Lung microvascular endothelial cell (primary cell): ENCODE results near the gene LDLRAP1. TPM values are rescaled to one million over a fixed set of nuclear protein-coding genes. Genes with fewer than 3 reads are reported as not detected.
A peak's percentile ranks its signal among the peaks of the same experiment; 100 is the strongest.

Source experiments
- DNase-seq, 2 donors: peaks; one replicate each; pipeline versions ENCODE4 v3.0.0 to v3.0.0-alpha.2; 2010; ENCODE audit warnings: low read depth in 2 of 2
- total RNA-seq: library from RNA; depleted of rRNA; stranded (reverse); fragments of >200 nt; gene quantifications from 2 replicates; pipeline ENCODE4 v1.2.1, GENCODE V29; 2014

Gene LDLRAP1
- total RNA-seq, 1 donor from 2014 or later: 13.1 TPM

GRCh38 chr1:25561421-25562100, 18.2 kb downstream of the LDLRAP1 start:
- DNase-seq: peak in 1 of 2 donors; percentile 45

DNA sequence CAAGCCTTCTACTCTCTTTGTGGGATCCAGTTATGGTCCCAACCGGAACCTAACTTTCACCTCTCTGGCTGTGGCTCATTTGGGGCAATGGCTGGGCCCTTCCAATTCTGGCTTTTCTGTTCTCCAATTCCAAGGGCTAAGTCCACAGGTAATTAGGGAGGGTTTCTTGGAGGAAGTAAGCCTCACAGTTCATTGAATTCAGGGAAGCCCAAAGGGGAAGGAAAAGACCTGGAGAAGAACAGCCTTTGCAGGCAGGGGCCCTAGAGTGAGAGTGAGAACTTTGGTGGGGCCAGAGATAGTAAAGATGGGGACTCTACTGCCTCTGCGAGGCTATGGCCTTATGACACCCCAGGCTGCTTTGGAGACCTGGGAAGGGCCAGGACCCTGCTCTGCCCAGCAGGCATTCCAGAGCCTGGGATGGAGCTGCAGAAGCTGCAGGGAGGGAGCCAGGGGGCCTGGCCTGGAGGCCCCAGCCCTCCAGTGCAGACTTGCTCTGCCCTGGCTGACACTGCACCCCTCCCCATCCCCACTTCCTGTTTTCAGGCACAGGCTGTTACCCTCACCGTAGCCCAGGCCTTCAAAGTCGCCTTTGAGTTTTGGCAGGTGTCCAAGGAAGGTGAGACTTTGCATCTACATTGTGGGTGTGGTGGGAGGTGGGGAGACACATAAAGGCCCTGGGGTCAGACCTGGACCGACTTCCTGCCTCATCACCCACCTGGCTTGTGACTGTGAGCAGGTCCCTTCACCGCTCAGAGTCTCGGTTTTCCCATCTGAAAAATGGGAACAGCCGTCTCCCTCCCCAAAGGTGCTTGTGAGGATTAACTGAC, 18.9 kb downstream of the LDLRAP1 start:
- DNase-seq: no peak

GRCh38 chr1:25562928-25563283, 19.5 kb downstream of the LDLRAP1 start:
- no peak for DNase-seq

GRCh38 chr1:25563330-25564215, 20.2 kb downstream of the LDLRAP1 start:
- DNase-seq: no peak

GRCh38 chr1:25564777-25565574, 21.6 kb downstream of the LDLRAP1 start:
- no peak for DNase-seq

GRCh38 chr1:25565626-25566025, 22.2 kb downstream of the LDLRAP1 start:
- no peak for DNase-seq

- DNase-seq: no peak
Observed at GRCh38 chr1:25566176-25566729, 22.8 kb downstream of the LDLRAP1 start.

DNA sequence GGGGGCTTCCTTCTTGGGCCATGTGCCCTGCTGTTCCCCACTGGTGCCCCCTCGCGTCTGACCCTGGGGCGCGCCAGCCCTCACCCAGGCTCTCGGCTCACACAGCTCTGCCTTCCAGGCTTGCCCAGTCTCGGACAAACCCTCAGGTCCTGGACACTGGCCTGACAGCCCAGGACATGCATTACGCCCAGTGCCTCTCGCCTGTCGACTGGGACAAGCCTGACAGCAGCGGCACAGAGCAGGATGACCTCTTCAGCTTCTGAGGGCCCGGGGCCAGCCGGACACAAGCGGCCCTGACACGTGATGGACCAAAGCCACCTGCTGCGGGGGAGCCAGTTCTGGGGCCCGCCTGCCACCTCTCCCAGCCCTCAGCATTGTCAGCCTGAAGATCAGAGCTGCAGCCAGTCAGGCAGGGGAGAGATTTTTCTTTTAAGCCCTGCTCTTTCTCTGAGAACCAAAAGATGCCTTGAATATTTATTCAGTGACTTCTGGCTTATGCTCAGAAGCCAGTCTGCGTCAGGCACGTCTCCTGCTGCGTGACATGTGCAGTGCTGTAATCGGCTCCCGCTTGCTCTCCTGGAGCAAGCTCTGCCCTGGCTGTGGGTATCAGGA, 23.4 kb downstream of the LDLRAP1 start:
- no peak for DNase-seq

- DNase-seq: no peak
Observed at GRCh38 chr1:25567710-25568089, 24.3 kb downstream of the LDLRAP1 start.

DNA sequence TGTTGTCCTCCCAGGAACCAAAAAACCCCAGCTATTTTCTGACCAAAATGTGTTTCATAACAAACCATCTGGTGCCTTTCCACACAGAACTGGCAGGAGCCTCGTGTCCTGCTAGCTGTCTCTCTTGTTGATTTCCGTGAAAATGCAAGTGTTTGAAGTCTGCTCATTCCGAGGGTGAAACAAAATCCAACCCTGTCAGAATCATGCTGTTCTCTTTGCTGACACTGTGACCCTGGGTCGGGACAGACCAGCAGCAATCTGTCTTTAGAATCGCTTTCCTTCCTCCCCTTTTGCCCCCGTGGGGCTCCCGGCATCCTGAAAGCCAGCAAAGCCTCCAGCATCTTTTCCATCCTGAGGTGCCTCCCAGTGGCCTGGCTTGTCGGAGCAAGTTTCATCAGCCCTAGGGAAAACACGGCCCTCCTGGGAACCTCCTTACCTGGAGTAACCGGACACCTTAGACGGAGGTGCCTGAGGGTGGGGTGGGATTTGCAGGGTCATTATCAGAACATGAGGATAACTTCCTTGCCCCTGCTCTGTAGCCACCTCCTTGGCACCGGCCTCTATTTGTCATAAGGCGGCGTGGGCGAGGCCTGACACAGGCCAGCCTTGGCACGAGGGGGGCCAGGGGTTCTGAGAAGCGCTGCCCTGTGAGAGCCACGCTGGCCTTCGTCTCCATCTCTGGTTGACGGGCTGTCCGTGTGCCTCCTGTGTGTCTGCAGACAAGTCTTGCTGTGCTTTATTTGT, 24.9 kb downstream of the LDLRAP1 start:
- peak in 1 of 2 donors; percentile 23 for DNase-seq

DNA sequence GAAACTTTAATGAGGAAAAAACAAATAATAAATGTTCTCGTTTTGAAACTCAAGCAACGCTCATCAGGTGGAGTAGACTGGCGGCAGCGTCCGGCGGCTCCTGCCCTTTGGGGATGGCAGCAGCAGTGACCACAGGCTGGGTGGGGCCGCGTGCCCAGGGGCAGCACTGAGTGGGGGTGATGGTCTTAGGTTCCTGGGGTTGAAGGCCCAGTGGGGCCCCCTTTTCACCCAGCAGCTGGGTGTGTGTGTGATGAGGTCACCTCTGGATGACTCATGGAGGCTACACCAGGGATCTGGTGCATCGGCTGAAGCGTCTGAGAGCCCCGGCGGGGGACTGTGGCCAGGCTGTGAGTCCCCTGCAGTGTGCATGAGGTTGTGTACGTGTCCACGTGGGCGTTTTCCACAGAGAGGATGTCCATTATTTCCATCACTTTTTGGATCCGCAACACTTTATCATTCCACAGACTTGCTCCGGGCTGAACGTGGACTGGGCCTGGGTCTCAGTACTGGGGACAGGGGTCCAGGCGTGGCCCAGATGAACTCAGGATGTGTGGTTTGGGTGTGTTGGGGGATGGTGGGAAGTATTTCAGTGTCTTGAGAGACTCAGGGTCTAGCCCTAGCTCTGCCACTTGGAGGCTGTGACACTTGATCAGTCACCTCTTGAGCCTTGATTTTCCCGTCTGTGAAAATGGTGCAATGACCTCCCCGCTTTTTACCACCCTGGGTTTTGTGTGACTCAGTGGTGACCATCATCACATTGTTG, 25.6 kb downstream of the LDLRAP1 start:
- peak in 1 of 2 donors; percentile 58 for DNase-seq

DNA sequence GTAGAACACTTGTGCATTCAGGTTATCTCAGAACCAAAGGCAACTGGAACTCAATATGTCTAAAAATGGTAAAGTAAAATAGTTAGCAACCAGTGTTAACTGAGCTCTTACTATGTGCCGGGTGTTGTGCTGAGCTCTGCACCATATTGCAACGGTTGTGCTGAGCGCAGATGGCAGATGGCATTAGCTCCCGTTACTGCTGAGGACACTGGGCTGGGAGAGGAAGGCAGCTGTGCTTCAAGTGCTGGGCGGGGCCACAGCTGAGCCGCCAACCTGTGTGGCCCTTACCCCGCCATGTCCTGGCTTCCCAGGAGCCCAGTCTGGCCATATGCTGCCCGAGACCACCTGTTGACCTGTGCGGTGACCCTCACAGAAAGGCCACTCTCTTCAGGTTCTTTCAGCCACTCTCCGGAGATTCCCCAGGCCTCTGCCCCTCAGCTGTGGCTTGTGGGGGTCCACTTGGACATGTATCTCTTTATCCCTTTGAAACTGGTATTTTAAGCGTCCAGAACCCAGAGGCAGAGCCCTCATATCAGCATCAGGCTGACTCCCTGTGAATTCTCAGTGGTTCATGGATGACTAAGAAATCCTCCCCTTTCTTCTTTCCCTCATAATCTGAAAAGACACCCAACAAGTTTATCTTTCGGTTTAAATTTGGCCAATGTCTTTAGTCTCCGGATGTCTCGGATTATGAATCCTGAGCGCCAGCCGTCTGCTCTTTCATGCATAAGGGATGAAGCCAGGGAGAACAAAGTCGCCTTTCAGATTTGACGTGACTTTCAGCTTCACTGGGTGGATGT, 26.4 kb downstream of the LDLRAP1 start:
- DNase-seq: no peak

DNA sequence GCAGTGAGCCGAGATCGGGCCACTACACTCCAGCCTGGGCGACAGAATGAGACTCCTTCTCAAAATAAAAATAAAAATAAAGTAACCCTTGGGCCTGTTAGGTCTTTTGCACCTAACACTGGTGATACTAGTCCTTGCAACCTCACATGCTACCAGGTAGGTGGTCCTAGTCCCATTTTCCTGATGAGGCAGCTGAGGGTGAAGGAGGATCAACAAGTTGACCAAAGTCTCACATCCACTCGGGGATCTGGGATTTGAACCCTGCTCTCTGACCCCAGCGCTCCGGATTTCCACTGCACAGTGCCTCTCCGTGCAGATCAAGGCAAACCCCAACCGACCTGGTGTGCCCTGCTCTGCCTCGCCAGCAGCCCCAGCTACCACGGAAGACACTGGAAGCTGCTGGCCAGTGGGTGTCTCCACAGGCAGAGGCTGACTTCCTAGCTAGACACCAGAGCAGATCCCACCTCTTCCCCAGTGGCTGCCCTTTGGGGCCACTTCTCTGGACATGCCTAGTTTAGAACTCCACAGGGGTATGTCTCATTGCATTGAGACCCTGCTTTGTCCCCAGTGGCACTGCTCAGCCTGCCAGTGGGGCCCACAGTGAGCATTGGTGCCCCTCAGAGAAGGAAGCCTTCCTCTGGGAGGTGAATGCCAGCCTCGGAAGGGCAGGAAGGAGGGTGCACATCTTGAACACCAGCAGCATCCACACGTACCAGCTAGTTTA, 27.6 kb downstream of the LDLRAP1 start:
- DNase-seq: no peak

- no peak for DNase-seq
Observed at GRCh38 chr1:25571522-25571970, 28.1 kb downstream of the LDLRAP1 start.

GRCh38 chr1:25572107-25572506, 28.7 kb downstream of the LDLRAP1 start:
- DNase-seq: no peak

DNA sequence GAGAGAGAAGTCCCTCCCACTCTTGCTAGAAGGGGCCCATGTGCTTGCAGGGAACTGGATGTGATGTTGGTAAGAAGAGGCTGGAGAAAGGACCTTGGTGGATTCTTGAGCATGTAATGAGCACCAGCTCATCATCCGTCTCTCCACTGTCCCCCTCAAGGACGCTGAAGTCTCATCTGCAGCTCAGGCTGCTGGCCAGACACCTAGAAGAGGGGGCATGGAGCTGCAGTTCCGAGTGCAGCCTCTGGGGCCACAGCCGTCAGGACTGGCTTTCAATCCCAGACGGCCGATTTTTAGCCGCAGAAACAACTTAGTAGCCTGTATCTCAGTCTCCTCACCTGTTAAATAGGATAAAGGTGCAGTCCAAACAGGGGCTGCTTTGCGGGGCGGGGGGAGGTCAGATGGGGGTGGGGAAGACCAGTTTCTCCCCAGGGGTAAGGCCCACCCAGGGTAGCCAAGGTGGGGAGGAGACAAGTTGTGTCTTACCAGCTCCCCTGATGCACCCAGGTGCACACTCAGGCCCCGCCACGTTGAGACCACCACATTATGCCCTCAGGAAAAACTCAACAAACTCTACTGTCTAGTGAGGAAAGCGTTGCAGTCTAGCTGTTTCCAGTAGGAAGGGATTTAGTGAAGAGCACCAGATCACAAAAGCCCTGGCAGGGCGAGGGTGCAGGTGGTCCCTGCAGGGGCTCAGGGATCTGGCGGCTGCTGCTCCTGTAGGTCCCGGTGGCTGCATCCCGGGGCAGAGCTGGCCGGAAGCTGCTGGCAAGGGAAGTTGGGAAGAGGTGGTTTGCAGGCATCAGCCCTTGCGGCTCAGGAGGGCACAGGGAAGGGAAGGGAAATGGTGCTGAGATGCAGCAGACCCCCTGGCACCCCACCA, 29.5 kb downstream of the LDLRAP1 start:
- peak; percentile 60 to 66 for DNase-seq
